Measurements from ENCODE around the gene RIMBP2.

- TF ChIP-seq CTCF (IDR thresholded peaks at IDR 0.05; ENCODE audit: poor library complexity, severe bottlenecking): no peak
- TF ChIP-seq RAD21 (conservative IDR thresholded peaks at IDR 0.05): no peak
- no peak for TF ChIP-seq TAF1 (IDR thresholded peaks at IDR 0.05; ENCODE audit: low read depth)
- TF ChIP-seq POLR2AphosphoS5 (IDR thresholded peaks at IDR 0.05): no peak
- no peak for TF ChIP-seq REST (IDR thresholded peaks at IDR 0.05; ENCODE audit: borderline replicate concordance)
- TF ChIP-seq EP300 (conservative IDR thresholded peaks at IDR 0.05; ENCODE audit: poor library complexity, severe bottlenecking): no peak
Observed at GRCh38 chr12:130504110-130504839, 211.8 kb downstream of the RIMBP2 start.

All from neural cell (in vitro differentiated cells).